Stimulated activated CD8-positive, alpha-beta memory T cell treated with anti-CD3 and anti-CD28 coated beads, Interleukin-7, amount 100 ng/mL, for 48 hours (primary cell): ENCODE results near the gene TMEM131L.
A peak's percentile ranks its signal among the peaks of the same experiment; 100 is the strongest.

Experiments
- DNase-seq, 2 donors: peaks; one replicate each; pipeline ENCODE4 v3.0.0-alpha.2; 2020; ENCODE audit warnings: low read depth in 1 of 2; ENCODE audit errors: extremely low read depth in 1 of 2

Gene TMEM131L

GRCh38 chr4:153474251-153474650 is 8.1 kb downstream of the TMEM131L start:
- DNase-seq, result no peak

- DNase-seq, result no peak
Measured at GRCh38 chr4:153476829-153477574, 10.8 kb downstream of the TMEM131L start.

- no peak for DNase-seq
Measured at GRCh38 chr4:153479101-153479500, 12.9 kb downstream of the TMEM131L start.

- DNase-seq, result no peak
Measured at GRCh38 chr4:153480704-153481103, 14.5 kb downstream of the TMEM131L start.

- no peak for DNase-seq
Measured at GRCh38 chr4:153481478-153481877, 15.3 kb downstream of the TMEM131L start.

- DNase-seq, result no peak
Measured at GRCh38 chr4:153483432-153484418, 17.6 kb downstream of the TMEM131L start.

GRCh38 chr4:153485359-153485758 is 19.2 kb downstream of the TMEM131L start:
- DNase-seq, result no peak

- DNase-seq, result no peak
Measured at GRCh38 chr4:153485860-153486259, 19.7 kb downstream of the TMEM131L start.

GRCh38 chr4:153486281-153487151 is 20.4 kb downstream of the TMEM131L start:
- DNase-seq, result no peak

- peak; percentile 69 to 71 for DNase-seq
Measured at GRCh38 chr4:153488006-153488891, 22.1 kb downstream of the TMEM131L start.

- DNase-seq, result no peak
Measured at GRCh38 chr4:153489856-153490558, 23.8 kb downstream of the TMEM131L start.

- DNase-seq, result no peak
Measured at GRCh38 chr4:153490985-153491483, 24.9 kb downstream of the TMEM131L start.

GRCh38 chr4:153494562-153494961 is 28.4 kb downstream of the TMEM131L start:
- no peak for DNase-seq

- DNase-seq, result no peak
Measured at GRCh38 chr4:153495480-153496193, 29.5 kb downstream of the TMEM131L start.

GRCh38 chr4:153497091-153497531 is 31.0 kb downstream of the TMEM131L start:
- peak in 1 of 2 donors; percentile 54 for DNase-seq

- DNase-seq, result no peak
Measured at GRCh38 chr4:153497988-153498967, 32.1 kb downstream of the TMEM131L start.

- no peak for DNase-seq
Measured at GRCh38 chr4:153499005-153499404, 32.8 kb downstream of the TMEM131L start.
